ENCODE results near the gene ZNF513. TPM values are rescaled to one million over a fixed set of nuclear protein-coding genes. Genes with fewer than 3 reads are reported as not detected.
A peak's percentile ranks its signal among the peaks of the same experiment; 100 is the strongest.
"Not testable (repeated sequence)": the region's sequence is repeated elsewhere in the genome, so short reads cannot be mapped to it uniquely, and the experiment has no call there.

The ZNF513 gene, protein sequence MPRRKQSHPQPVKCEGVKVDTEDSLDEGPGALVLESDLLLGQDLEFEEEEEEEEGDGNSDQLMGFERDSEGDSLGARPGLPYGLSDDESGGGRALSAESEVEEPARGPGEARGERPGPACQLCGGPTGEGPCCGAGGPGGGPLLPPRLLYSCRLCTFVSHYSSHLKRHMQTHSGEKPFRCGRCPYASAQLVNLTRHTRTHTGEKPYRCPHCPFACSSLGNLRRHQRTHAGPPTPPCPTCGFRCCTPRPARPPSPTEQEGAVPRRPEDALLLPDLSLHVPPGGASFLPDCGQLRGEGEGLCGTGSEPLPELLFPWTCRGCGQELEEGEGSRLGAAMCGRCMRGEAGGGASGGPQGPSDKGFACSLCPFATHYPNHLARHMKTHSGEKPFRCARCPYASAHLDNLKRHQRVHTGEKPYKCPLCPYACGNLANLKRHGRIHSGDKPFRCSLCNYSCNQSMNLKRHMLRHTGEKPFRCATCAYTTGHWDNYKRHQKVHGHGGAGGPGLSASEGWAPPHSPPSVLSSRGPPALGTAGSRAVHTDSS
- polyA plus RNA-seq (2012; ENCODE audit: insufficient read depth, insufficient read length, low read depth): 95.0 TPM

DNA sequence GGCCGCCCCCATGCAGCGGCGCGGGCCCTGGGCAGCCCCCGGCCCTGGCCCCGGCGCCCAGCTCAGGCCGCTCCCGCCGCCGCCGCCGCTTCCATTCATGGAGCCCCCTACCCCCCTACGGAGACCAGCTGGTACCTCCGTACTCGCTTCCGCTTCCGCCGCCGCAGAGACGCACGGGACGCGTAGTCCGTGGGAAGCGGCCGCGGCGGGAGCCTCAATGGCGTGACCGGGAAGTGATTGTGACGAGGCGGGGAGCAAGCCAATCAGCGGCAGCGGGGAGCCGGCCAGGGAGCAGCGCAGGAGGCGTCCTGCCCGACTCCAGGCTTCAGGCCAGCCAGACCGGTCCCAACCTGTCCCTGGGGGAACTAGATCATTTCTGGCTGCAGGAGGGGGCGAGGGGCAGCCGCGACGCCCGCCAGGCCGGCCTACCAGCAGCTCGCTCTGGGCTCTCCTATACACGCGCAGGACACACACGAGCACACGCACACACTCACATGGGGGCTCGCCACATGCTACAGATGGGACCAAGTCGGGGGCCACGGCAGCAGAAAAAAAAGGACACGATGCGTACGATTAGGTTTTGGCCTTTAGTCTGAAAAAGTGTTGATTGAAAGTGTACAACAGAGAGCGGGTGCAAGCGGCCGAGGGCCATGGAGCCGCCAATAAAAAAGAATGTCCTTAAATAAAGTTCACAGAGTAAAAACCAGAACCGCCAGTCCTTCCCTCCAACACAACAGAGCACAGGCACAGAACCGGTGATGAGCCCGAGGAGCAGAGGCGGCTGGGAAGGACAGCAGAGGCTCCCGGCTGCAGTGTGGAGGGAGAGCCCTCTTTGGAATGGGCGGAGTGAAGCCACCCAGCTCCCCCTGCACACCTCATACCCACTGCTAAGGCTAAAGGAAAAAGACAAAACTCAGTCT lies at the start of gene ZNF513:
Gene ZNF513, minus strand, starts transcription at position 109 of the 920 bp plus-strand sequence. CDS start 208 bp downstream, outside the sequence.
- TF ChIP-seq, protein P1, sequence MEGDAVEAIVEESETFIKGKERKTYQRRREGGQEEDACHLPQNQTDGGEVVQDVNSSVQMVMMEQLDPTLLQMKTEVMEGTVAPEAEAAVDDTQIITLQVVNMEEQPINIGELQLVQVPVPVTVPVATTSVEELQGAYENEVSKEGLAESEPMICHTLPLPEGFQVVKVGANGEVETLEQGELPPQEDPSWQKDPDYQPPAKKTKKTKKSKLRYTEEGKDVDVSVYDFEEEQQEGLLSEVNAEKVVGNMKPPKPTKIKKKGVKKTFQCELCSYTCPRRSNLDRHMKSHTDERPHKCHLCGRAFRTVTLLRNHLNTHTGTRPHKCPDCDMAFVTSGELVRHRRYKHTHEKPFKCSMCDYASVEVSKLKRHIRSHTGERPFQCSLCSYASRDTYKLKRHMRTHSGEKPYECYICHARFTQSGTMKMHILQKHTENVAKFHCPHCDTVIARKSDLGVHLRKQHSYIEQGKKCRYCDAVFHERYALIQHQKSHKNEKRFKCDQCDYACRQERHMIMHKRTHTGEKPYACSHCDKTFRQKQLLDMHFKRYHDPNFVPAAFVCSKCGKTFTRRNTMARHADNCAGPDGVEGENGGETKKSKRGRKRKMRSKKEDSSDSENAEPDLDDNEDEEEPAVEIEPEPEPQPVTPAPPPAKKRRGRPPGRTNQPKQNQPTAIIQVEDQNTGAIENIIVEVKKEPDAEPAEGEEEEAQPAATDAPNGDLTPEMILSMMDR (IDR thresholded peaks at IDR 0.05; ENCODE audit: low read depth, low read length): no peak
- Histone ChIP-seq H3K9me3 (no peaks in the 10 kb centered on the region), H3K36me3 (peaks cover 70% of the 10 kb centered on the region), H3K4me3 (ENCODE audit: low read depth, low read length) (peak within 1 kb of the TSS; percentile 92), H3K27me3 (no peaks in the 10 kb centered on the region), H3K4me1 (no peaks in the 10 kb centered on the region)
- DNase-seq: peak; percentile 98

DNA sequence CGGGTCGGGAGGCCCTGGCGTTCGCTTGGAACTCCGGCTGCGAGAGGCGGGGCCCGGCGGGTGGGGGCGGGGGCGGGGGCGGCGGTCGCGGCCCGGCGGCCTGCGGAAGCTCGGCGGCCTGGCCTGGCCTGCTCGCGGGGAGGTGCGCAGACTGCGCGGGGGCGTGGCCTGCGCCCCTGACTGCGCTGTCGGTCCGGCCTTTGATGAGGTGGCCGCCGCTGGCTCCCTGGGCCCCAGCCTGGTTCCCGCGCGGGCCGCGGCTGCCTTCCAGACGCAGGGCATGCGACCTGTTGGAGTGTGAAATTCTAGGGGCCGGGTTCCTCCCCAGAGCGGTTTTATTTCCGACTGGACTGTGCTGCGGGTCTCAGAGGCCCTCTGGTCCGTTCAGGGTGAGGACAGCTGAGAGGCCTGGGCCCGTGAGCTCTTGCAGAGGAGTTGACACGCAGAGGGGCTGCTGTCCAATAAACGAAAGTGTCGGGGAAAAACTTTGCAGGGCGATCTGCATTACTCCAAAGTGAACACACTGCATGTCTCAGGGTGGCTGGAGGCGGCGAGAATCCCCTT lies 48.5 kb upstream of the ZNF513 start:
- H3K36me3 ChIP-seq: peaks cover 3% of the 10 kb centered on the region
- peak; percentile 91 for DNase-seq
- no peaks in the 10 kb centered on the region for H3K4me1 ChIP-seq
- TF ChIP-seq, protein P1 (IDR thresholded peaks at IDR 0.05; ENCODE audit: low read depth, low read length): no peak
- H3K27me3 ChIP-seq: no peaks in the 10 kb centered on the region
- peak overlapping the region; percentile 92 for H3K4me3 ChIP-seq (ENCODE audit: low read depth, low read length)
- no peaks in the 10 kb centered on the region for H3K9me3 ChIP-seq

DNA sequence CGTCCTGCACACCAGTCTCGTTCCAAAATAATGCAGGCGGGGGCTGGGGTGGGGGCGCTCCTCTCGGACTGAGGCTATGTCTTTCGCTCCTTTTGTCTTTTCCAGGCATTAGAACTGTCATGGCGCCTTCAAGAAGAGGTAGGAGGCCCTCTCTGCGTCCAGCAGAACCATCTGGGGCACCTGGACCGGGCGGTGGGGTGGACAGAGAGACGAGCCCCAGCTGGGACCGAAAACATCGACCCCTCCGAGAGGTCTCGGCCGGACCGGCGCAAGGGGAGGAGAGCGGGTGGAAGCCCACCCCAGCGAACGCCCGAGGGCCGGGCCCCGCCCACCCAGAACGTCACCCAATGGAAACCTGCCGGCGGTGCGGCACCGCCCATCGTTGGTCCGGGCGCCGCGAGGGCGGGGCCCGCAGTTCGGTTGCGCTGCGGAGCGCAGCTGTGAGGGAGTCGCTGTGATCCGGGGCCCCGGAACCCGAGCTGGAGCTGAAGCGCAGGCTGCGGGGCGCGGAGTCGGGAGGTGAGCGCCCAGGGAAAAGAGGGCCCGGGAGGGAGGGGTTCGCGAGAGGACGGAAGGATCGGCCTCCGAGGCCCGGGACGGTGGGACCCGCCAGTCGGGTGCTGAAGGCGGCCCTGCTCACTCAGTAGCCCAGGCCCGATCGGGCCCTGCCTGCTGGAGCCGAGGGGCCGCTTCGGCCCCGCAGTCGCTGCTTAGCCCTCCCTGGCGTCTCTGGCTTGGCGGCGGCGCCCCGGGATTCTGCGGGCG lies 47.9 kb upstream of the ZNF513 start, which contains the start of gene NRBP1:
Gene NRBP1, plus strand, starts transcription at position 419 of the 765 bp plus-strand sequence. CDS start 4,643 bp downstream, outside the sequence.
- Histone ChIP-seq H3K4me3 (ENCODE audit: low read depth, low read length) (peak within 1 kb of the TSS; percentile 92), H3K4me1 (no peaks in the 10 kb centered on the region), H3K9me3 (no peaks in the 10 kb centered on the region), H3K36me3 (peaks cover 3% of the 10 kb centered on the region; the same call in 1 of the 2 replicates), H3K27me3 (no peaks in the 10 kb centered on the region)
- DNase-seq: peak; percentile 98
- TF ChIP-seq, protein P1 (IDR thresholded peaks at IDR 0.05; ENCODE audit: low read depth, low read length): peak; percentile 11; the same call in 1 of the 2 replicates

DNA sequence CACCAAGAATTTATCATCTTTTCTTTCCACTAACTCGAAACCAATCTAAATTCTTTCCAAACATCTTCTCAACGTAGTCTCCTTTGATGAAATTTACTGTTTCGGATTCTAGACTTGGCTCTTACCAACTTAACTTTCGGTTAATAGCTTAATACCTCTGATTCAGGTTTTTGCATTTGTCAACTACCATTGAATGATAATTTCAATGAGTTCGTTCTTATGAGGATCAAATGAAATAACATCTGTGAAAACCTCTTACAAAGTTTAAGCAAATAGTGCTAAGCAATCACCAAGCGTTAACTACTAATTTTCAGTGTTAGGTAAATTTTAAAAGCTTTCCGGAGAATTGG lies 47.3 kb upstream of the ZNF513 start:
- H3K27me3 ChIP-seq: no peaks in the 10 kb centered on the region
- DNase-seq: no peak
- H3K4me3 ChIP-seq (ENCODE audit: low read depth, low read length): peak overlapping the region; percentile 92
- no peaks in the 10 kb centered on the region for H3K9me3 ChIP-seq
- TF ChIP-seq, protein P1 (IDR thresholded peaks at IDR 0.05; ENCODE audit: low read depth, low read length): no peak
- H3K4me1 ChIP-seq: no peaks in the 10 kb centered on the region
- H3K36me3 ChIP-seq: peaks cover 3% of the 10 kb centered on the region; the same call in 1 of the 2 replicates

DNA sequence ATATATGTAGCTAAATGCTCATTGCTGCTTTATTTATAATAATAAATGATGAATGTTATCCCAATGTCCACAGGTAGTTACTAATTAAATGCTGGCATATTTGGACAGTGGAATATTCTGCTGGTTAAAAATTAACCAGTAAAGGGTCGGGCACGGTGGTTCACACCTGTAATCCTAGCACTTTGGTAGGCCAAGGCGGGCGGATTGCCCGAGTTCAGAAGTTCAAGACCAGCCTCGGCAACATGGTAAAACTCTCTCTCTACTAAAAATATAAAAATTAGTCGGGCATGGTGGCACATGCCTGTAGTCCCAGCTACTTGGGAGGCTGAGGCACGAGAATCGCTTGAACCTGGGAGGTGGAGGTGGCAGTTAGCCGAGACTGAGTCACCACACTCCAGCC lies 44.5 kb upstream of the ZNF513 start:
- not testable (repeated sequence) for H3K9me3 ChIP-seq; DNase-seq; H3K4me1 ChIP-seq; H3K27me3 ChIP-seq; H3K4me3 ChIP-seq (ENCODE audit: low read depth, low read length); H3K36me3 ChIP-seq
